Neutrophil (primary cell): ENCODE measurements around the gene HTT.

Experiments
- H3K27ac ChIP-seq: fragments of 200-600 bp; sonication (generic); 2 replicates; pipeline ENCODE4 v1.5.1; 2016; ENCODE audit warnings: mild to moderate bottlenecking, moderate library complexity
- H3K27me3 ChIP-seq: fragments of 200-600 bp; sonication (generic); 2 replicates; pipeline ENCODE4 v1.6.0; 2016; ENCODE audit warnings: mild to moderate bottlenecking
- H3K36me3 ChIP-seq: fragments of 200-600 bp; sonication (generic); 2 replicates; pipeline ENCODE4 v1.5.1; 2017
- H3K4me1 ChIP-seq, 2 experiments: fragments of 200-600 bp in 1 of 2; sonication (generic) in 1 of 2; 1 replicate in 1 of 2; 2 replicates in 1 of 2; pipeline versions ENCODE4 v1.5.1 to v1.6.1; 2013 to 2016; ENCODE audit warnings: low read depth in 1 of 2, low read length in 1 of 2, mild to moderate bottlenecking in 1 of 2, moderate library complexity in 1 of 2; ENCODE audit not compliant: control insufficient read depth in 1 of 2, insufficient read depth in 1 of 2
- H3K4me3 ChIP-seq, 2 experiments: fragments of 200-600 bp in 1 of 2; sonication (generic) in 1 of 2; 1 replicate in 1 of 2; 2 replicates in 1 of 2; pipeline ENCODE4 v1.5.1; 2013 to 2016; ENCODE audit warnings: low read depth in 1 of 2, low read length in 1 of 2, mild to moderate bottlenecking in 1 of 2, moderate library complexity in 1 of 2
- H3K9me3 ChIP-seq: fragments of 200-600 bp; sonication (generic); 2 replicates; pipeline ENCODE4 v1.5.1; 2016
- CTCF ChIP-seq: fragments of 200-600 bp; sonication (generic); IDR thresholded peaks from 2 replicates; pipeline ENCODE4 v1.5.1; 2016; ENCODE audit warnings: antibody characterized with exemption

The HTT gene

GRCh38 chr4:3128058-3128457 lies 53.6 kb downstream of the HTT start:
- no peaks in the 10 kb centered on the region for H3K9me3 ChIP-seq

GRCh38 chr4:3128976-3129375 lies 54.5 kb downstream of the HTT start:
- H3K4me1 ChIP-seq = no peaks in the 10 kb centered on the region
- TF ChIP-seq CTCF = no peak
- no peaks in the 10 kb centered on the region for H3K27me3 ChIP-seq
- peaks cover 75% of the 10 kb centered on the region for H3K36me3 ChIP-seq
- no peaks in the 10 kb centered on the region for H3K9me3 ChIP-seq
- no peak overlapping the region for H3K27ac ChIP-seq
- H3K4me3 ChIP-seq = no peak overlapping the region

More at GRCh38 chr4:3128058-3128457, 53.6 kb downstream of the HTT start:
- Histone ChIP-seq H3K27me3 (no peaks in the 10 kb centered on the region), H3K4me1 (no peaks in the 10 kb centered on the region), H3K27ac (no peak overlapping the region), H3K4me3 (no peak overlapping the region), H3K36me3 (peaks cover 76% of the 10 kb centered on the region)
- no peak for TF ChIP-seq CTCF

GRCh38 chr4:3130201-3130600 lies 55.7 kb downstream of the HTT start:
- no peaks in the 10 kb centered on the region for H3K9me3 ChIP-seq
- H3K36me3 ChIP-seq = peaks cover 87% of the 10 kb centered on the region

GRCh38 chr4:3130826-3131225 lies 56.3 kb downstream of the HTT start:
- Histone ChIP-seq H3K36me3 (peaks cover 88% of the 10 kb centered on the region), H3K27ac (no peak overlapping the region), H3K4me3 (no peak overlapping the region), H3K9me3 (no peaks in the 10 kb centered on the region), H3K27me3 (no peaks in the 10 kb centered on the region), H3K4me1 (no peaks in the 10 kb centered on the region)
- no peak for TF ChIP-seq CTCF

More at GRCh38 chr4:3130201-3130600, 55.7 kb downstream of the HTT start:
- Histone ChIP-seq H3K4me3 (no peak overlapping the region), H3K4me1 (no peaks in the 10 kb centered on the region), H3K27me3 (no peaks in the 10 kb centered on the region), H3K27ac (no peak overlapping the region)
- no peak for TF ChIP-seq CTCF

- no peak overlapping the region for H3K4me3 ChIP-seq
- H3K27ac ChIP-seq = no peak overlapping the region
- H3K9me3 ChIP-seq = no peaks in the 10 kb centered on the region
- no peak for TF ChIP-seq CTCF
- H3K27me3 ChIP-seq = no peaks in the 10 kb centered on the region
- H3K36me3 ChIP-seq = peaks cover 84% of the 10 kb centered on the region
- H3K4me1 ChIP-seq = no peaks in the 10 kb centered on the region
Measured at GRCh38 chr4:3134201-3134600, 59.7 kb downstream of the HTT start.
